Stomach (tissue), 9 donors: ENCODE results near the gene TTC29. TPM values are rescaled to one million over a fixed set of nuclear protein-coding genes. Genes with fewer than 3 reads are reported as not detected.
"Not testable (repeated sequence)": the region's sequence is repeated elsewhere in the genome, so short reads cannot be mapped to it uniquely, and the experiment has no call there.

ENCODE experiments used
- DNase-seq, 2 donors: peaks; one replicate each; pipeline versions ENCODE4 v3.0.0 to v3.0.0-alpha.2; 2013 to 2019
- H3K27ac ChIP-seq, 5 donors: fragments of 200-600 bp in 4 of 5; sonication (generic) in 4 of 5; one replicate each; pipeline ENCODE4 v1.5.1; 2013 to 2019; ENCODE audit warnings: mild to moderate bottlenecking in 1 of 5, moderate library complexity in 1 of 5
- H3K27me3 ChIP-seq, 3 donors: fragments of 200-600 bp; sonication (generic); one replicate each; pipeline ENCODE4 v1.5.1; 2017 to 2019; ENCODE audit warnings: mixed run types in 1 of 3
- H3K36me3 ChIP-seq, 4 donors: fragments of 200-600 bp; sonication (generic); 1 replicate in 3 of 4; 2 replicates in 1 of 4; pipeline ENCODE4 v1.5.1; 2016 to 2019
- H3K4me1 ChIP-seq, 4 donors: fragments of 200-600 bp; sonication (generic); one replicate each; pipeline ENCODE4 v1.5.1; 2016 to 2019
- H3K4me3 ChIP-seq, 4 donors: fragments of 200-600 bp; sonication (generic) in 3 of 4; one replicate each; pipeline ENCODE4 v1.5.1; 2016 to 2019; ENCODE audit warnings: mild to moderate bottlenecking in 1 of 4
- H3K9me3 ChIP-seq, 4 donors: fragments of 200-600 bp; sonication (generic); one replicate each; pipeline ENCODE4 v1.5.1; 2016 to 2019
- EP300 ChIP-seq: sonication (generic); formaldehyde crosslinking; IDR thresholded peaks from one replicate; pipeline ENCODE4 v1.6.1; 2017; ENCODE audit warnings: antibody characterized with exemption
- POLR2A ChIP-seq, 4 donors: fragments of 450-650 bp; IDR thresholded peaks; one replicate each; pipeline ENCODE4 v1.6.1; 2016; ENCODE audit warnings: antibody characterized with exemption in 4 of 4, control low read depth in 2 of 4, mild to moderate bottlenecking in 1 of 4, moderate library complexity in 1 of 4
- POLR2AphosphoS5 ChIP-seq, 3 donors: sonication (generic); formaldehyde crosslinking; IDR thresholded peaks; one replicate each; pipeline ENCODE4 v1.6.1; 2016; ENCODE audit warnings: antibody characterized with exemption in 3 of 3
- WGBS, 5 donors: extraction: QIAGEN DNeasy Blood & Tissue Kit in 3 of 5; methylation state at CpG; one replicate each; pipeline versions ENCODE4 v1.1.5 to v1.1.7; 2013 to 2018; 5-methylcytosine and 5-hydroxymethylcytosine counted together
- intact Hi-C: fragments of 100-400 bp; cut with DNase I; formaldehyde crosslinking; loops from one replicate; pipeline ENCODE4 v1.15.1; 2023; ENCODE audit warnings: low total_unique reads
- polyA plus RNA-seq, 3 donors: library from polyadenylated mRNA; stranded (reverse); fragments of 200-250 nt; gene quantifications; one replicate each; pipeline ENCODE4 v1.2.3, GENCODE V29; 2013
- total RNA-seq, 5 donors: library from RNA; depleted of rRNA; stranded (reverse); fragments of >200 nt; gene quantifications; one replicate each; pipeline versions ENCODE4 v1.1.0 to v1.2.3, GENCODE V29; 2014 to 2016
- TF ChIP-seq, protein P1 (sequence below), 7 experiments: fragments of 450-650 bp in 4 of 7; fragments of 200-600 bp in 3 of 7; sonication (generic) in 3 of 7; IDR thresholded peaks; one replicate each; pipeline ENCODE4 v1.5.1; 2016 to 2019; ENCODE audit warnings: antibody characterized with exemption in 7 of 7, control low read depth in 2 of 7, mild to moderate bottlenecking in 1 of 7
- donor health status: healthy with polysubstance abuse.
- donor health status: Bipolar disorder and iron deficiency.
- donor health status: healthy.

TTC29 gene
- total and polyA plus RNA-seq, 8 donors: 0.37 TPM; not detected in 7

DNA sequence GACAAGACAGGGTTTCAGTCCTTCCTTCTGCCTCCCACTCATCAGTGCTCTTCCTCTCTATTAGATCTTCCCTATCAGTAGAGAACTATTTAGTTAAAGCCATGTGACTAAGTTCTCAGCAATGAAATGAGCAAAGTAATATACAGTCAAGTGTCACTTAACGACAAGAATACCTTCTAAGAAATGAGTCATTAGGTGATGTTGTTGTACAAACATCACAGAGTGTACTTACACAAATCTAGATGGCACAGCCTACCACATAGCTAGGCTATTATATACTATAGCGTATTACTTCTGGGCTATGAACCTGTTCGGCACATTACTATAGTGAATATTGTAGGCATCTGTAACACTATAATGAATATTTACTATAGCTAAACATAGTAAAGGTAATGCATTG lies 235.7 kb downstream of the TTC29 start:
- H3K36me3 ChIP-seq: no peaks in the 10 kb centered on the region
- intact Hi-C loops: no loop called here
- no peaks in the 10 kb centered on the region for H3K27me3 ChIP-seq
- H3K4me1 ChIP-seq: no peaks in the 10 kb centered on the region
- H3K27ac ChIP-seq: no peak overlapping the region
- no peak for DNase-seq
- 83 to 88% (median 87%) methylated on average over 3 of the region's 3 CpGs for WGBS, 5 donors
- H3K4me3 ChIP-seq: no peak overlapping the region
- H3K9me3 ChIP-seq: no peaks in the 10 kb centered on the region
- TF ChIP-seq POLR2AphosphoS5 (IDR thresholded peaks at IDR 0.05) (no peak), EP300 (no peak), POLR2A (IDR thresholded peaks at IDR 0.05) (no peak)
- TF ChIP-seq, protein P1, sequence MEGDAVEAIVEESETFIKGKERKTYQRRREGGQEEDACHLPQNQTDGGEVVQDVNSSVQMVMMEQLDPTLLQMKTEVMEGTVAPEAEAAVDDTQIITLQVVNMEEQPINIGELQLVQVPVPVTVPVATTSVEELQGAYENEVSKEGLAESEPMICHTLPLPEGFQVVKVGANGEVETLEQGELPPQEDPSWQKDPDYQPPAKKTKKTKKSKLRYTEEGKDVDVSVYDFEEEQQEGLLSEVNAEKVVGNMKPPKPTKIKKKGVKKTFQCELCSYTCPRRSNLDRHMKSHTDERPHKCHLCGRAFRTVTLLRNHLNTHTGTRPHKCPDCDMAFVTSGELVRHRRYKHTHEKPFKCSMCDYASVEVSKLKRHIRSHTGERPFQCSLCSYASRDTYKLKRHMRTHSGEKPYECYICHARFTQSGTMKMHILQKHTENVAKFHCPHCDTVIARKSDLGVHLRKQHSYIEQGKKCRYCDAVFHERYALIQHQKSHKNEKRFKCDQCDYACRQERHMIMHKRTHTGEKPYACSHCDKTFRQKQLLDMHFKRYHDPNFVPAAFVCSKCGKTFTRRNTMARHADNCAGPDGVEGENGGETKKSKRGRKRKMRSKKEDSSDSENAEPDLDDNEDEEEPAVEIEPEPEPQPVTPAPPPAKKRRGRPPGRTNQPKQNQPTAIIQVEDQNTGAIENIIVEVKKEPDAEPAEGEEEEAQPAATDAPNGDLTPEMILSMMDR (IDR thresholded peaks at IDR 0.05): no peak

DNA sequence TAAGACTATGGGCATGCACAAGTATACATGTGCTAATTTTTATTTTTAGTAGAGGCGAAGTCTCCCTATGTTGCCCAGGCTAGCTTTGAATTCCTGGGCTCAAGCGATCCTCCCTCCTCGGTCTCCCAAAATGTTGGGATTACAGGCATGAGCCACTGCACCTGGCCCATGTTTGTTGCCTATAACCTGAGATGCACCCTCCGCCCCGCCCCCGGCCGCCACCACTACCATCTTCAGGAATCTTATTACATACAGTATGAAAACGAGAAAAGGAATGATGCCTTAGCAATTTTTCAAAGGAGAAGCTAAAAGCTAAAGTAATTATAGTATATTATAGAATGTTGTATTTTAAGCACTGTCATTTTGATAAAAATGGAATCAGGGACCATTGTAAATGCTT lies 245.8 kb downstream of the TTC29 start:
- no peaks in the 10 kb centered on the region for H3K4me1 ChIP-seq
- no peak for DNase-seq
- H3K27ac ChIP-seq: no peak overlapping the region
- no peak overlapping the region for H3K4me3 ChIP-seq
- TF ChIP-seq POLR2AphosphoS5 (IDR thresholded peaks at IDR 0.05): no peak
- TF ChIP-seq, protein P1 (IDR thresholded peaks at IDR 0.05): no peak
- H3K27me3 ChIP-seq: no peaks in the 10 kb centered on the region
- intact Hi-C loops: no loop called here
- WGBS, 5 donors: 86 to 90% (median 88%) methylated on average over 8 of the region's 8 CpGs
- peaks cover 0 to 8% (median 4%) of the 10 kb centered on the region in 4 donors for H3K9me3 ChIP-seq
- H3K36me3 ChIP-seq: no peaks in the 10 kb centered on the region

DNA sequence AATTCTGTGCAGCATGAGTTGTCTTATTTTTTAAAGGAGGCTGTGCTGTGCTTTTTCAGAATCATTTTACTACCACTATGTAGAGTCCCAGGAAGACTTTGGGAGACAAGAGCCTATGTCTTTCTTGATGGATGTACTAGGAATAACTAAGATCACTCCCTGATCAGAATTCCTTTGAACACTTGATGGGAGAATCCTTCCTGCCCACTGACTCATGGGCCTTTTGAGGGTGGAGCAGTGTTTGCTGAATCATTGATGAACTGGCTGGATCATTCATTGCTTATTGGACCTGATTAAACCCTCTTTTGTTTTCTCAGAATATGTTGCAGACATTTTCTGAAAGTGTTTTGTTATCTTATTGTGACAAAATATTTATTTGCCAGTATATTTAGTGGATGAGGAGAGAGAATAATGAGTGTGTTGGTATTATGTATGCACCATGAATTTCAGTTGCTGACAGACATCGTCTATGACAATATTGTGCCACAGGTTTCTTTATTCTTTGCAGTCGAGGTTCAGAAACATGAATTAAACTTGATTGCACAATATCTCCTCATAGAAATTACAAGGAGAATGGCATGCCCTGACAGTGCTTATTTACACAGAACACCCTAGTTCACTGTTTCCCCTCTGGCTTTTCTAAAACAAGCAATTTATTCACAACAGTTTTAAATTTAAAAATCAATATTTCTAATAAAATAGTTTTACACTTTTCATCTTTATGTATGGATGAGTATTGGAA lies 270.7 kb downstream of the TTC29 start:
- Histone ChIP-seq H3K27ac (no peak overlapping the region), H3K36me3 (no peaks in the 10 kb centered on the region), H3K4me1 (no peaks in the 10 kb centered on the region), H3K27me3 (peaks cover 0 to 5% (median 0%) of the 10 kb centered on the region in 3 donors), H3K9me3 (peaks cover 0 to 8% (median 3%) of the 10 kb centered on the region in 4 donors), H3K4me3 (no peak overlapping the region)
- no peak for DNase-seq
- 71 to 87% (median 76%) methylated on average over 2 of the region's 2 CpGs for whole genome bisulfite sequencing, 5 donors
- intact Hi-C loops: no loop called here
- no peak for TF ChIP-seq POLR2A (IDR thresholded peaks at IDR 0.05)
- no peak for TF ChIP-seq POLR2AphosphoS5 (IDR thresholded peaks at IDR 0.05)
- TF ChIP-seq EP300: no peak
- TF ChIP-seq, protein P1 (IDR thresholded peaks at IDR 0.05): no peak

DNA sequence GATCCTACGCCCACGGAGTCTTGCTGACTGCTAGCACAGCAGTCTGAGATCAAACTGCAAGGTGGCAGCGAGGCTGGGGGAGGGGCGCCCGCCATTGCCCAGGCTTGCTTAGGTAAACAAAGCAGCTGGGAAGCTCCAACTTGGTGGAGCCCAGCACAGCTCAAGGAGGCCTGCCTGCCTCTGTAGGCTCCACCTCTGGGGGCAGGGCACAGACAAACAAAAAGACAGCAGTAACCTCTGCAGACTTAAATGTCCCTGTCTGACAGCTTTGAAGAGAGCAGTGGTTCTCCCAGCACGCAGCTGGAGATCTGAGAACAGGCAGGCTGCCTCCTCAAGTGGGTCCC lies 281.7 kb downstream of the TTC29 start:
- H3K9me3 ChIP-seq, H3K27ac ChIP-seq, DNase-seq, H3K4me3 ChIP-seq, H3K4me1 ChIP-seq, intact Hi-C loops, H3K27me3 ChIP-seq, H3K36me3 ChIP-seq: not testable (repeated sequence)
- WGBS, 5 donors: 0 to 54% (median 48%) methylated on average over 2 to 6 of the region's 6 CpGs

DNA sequence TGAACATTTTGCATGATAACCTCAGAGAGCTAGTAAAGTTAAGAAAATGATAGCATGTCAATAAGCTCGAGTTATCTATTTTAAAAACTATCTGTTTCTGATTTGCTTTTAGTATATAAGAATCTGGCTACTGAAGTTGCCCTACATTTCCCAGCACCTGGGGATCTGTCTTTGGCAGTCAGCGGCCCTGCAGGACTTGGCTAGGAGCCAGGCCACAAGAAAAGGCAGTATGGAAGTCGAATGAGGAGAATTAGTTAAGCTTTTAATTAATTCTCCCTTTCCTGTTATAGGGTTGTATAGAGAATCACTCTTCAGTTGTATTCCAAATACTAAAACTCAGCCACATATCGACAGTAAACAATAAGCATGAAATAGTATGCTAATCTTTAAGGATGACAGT lies 284.3 kb downstream of the TTC29 start:
- WGBS, 5 donors: 49 to 56% (median 55%) methylated on average over 4 of the region's 4 CpGs
- Histone ChIP-seq H3K4me1 (no peaks in the 10 kb centered on the region), H3K9me3 (peaks cover 0 to 4% (median 0%) of the 10 kb centered on the region in 4 donors), H3K27me3 (peaks cover 0 to 19% (median 0%) of the 10 kb centered on the region in 3 donors), H3K27ac (no peak overlapping the region), H3K4me3 (no peak overlapping the region), H3K36me3 (no peaks in the 10 kb centered on the region)
- TF ChIP-seq, protein P1 (IDR thresholded peaks at IDR 0.05): no peak
- TF ChIP-seq POLR2A (IDR thresholded peaks at IDR 0.05) (no peak), EP300 (no peak), POLR2AphosphoS5 (IDR thresholded peaks at IDR 0.05) (no peak)
- intact Hi-C loops: no loop called here
- DNase-seq: no peak
